Retinal pigment epithelial cell (primary cell): ENCODE measurements around the gene EPC1.

Source experiments
- DNase-seq: peaks from one replicate; pipeline ENCODE4 v3.0.0-alpha.2; 2010; ENCODE audit warnings: low read depth
- H3K4me3 ChIP-seq: 2 replicates; pipeline ENCODE4 v1.5.1; 2011; ENCODE audit warnings: mild to moderate bottlenecking, low read length, control low read depth, moderate library complexity
- TF ChIP-seq, protein P1 (sequence below): conservative IDR thresholded peaks from 2 replicates; pipeline ENCODE4 v1.5.1; 2011; ENCODE audit warnings: low read depth, low read length, control low read depth, inconsistent platforms

EPC1 gene

DNA sequence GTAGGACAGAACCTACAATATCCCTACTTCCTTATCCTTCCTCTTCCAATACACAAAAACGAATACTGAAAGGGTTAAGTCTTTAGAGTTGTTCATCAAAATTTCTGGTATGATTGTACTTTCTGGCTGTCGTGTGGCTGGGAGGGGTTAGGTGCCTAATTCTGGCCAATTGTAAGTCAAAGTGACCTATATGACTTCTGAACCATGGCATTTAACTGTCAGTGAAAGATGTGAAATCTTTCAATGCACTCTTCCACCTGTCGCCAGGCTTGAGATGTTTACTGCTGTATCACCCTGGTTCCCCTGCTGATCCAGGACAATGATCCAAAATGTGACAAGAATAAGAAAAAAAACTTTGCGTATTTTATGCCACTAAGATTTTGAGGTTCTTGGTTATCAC, 20.8 kb downstream of the EPC1 start:
- H3K4me3 ChIP-seq, result no peak overlapping the region
- TF ChIP-seq, protein P1, sequence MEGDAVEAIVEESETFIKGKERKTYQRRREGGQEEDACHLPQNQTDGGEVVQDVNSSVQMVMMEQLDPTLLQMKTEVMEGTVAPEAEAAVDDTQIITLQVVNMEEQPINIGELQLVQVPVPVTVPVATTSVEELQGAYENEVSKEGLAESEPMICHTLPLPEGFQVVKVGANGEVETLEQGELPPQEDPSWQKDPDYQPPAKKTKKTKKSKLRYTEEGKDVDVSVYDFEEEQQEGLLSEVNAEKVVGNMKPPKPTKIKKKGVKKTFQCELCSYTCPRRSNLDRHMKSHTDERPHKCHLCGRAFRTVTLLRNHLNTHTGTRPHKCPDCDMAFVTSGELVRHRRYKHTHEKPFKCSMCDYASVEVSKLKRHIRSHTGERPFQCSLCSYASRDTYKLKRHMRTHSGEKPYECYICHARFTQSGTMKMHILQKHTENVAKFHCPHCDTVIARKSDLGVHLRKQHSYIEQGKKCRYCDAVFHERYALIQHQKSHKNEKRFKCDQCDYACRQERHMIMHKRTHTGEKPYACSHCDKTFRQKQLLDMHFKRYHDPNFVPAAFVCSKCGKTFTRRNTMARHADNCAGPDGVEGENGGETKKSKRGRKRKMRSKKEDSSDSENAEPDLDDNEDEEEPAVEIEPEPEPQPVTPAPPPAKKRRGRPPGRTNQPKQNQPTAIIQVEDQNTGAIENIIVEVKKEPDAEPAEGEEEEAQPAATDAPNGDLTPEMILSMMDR, result no peak
- no peak for DNase-seq

DNA sequence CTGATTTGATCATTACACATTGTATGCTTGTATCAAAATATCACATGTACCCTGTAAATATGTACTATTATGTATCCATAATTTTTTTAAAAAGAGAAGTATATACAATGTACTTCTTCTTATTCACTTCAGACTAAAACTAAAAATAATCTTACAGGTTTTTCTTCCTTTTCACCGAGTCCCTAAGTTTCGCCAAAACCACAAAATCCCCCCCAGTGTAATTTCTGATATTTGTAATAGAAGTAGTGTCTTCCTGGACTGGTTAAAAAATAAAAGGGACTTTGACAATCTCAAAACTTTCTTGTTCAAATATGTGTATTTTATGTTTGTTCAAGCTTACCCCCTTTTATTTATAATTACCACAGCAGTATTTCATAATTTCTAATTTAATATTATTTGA, 23.9 kb downstream of the EPC1 start:
- H3K4me3 ChIP-seq, result no peak overlapping the region
- no peak for DNase-seq
- TF ChIP-seq, protein P1, result no peak

DNA sequence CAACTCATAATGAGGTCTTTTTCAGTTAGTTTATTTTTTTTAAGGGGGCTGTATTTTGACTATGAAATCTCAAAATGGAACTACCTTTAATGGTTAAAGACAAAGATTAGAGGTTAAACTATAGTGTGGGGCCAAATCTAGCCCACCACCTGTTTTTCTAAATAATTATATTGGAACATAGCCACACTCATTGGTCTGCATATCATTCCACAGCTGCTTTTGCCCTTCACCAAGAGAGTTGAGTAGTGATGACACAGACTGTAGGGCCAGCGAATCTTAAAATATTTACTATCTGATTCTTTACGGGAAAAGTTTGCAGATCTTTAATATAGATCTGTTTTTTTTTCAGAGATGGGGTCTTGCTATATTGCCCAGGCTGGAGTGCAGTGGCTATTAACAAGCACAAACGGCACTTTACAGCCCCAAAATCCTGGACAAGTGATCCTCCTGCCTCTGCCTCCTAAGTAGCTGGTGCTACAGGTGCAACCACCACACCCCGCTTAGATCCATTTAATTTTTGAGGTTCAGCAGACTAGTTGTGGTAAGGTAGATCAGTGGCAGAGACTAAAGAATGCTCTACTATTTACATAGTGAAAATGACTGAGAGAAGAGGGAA, 25.8 kb downstream of the EPC1 start:
- no peak overlapping the region for H3K4me3 ChIP-seq
- TF ChIP-seq, protein P1, result no peak
- no peak for DNase-seq

DNA sequence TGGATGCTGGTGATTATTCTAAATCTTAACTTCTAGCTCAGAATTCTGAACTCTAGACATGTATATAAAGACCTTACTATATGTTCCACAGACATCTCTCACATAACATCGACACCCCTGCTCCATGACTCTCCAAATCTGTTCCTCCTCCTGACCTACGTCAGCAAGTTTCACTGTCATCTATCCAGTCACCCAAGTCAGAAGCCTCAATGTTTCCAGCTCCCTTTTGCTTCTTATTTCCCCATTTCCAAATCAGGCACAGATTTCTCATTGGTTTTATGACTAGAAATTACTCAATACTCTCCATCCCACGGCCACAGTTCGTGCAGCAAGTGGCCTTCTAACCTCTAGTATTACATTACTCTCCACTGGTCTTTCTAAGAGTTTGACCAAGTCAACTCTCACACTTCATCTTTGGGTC, 28.5 kb downstream of the EPC1 start:
- no peak for DNase-seq
- TF ChIP-seq, protein P1, result no peak
- no peak overlapping the region for H3K4me3 ChIP-seq

DNA sequence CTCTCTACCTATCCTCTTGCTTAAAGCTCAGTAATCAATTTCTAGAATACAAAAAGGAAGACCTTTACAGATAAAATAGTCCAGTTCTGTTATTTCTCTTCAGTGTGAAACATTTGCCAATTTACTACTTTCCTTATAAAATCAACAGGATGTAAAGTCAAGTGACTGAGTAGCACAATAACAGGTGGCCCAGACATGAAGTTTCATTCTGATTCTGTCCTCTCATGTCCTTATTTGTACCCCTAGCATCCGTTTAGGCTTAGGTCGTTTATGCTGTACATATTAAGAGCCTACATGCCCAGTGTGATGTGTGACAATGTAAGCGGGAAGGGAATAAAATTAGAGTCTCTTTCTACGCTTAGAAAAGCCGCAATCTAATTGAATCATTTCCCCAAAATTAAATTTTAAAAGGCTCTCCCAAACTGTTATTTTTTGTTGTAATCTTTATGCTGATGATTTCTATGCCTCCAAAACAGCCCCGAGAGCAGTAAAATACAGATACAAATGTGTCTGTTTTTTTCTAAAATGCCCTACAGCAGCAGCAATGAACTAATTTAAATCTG, 29.1 kb downstream of the EPC1 start:
- H3K4me3 ChIP-seq, result no peak overlapping the region
- no peak for DNase-seq
- TF ChIP-seq, protein P1, result no peak

DNA sequence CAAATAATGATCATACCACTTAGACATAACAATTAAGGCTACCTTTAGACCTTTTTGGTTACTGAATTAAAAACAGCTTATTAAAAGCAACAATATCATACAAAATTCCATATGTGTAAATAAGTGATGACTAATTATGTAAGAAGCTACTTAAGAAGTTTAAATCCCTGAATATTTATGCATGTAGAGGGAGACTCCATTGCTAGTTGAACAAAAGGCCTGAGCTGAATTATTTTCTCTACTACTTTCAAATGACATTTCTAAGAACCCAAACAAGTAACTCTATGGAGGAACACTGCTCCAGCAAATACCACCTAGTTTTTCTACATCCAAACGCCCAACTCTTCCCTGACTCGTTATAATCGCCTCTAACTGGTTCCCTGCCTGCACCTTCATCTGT, 31.5 kb downstream of the EPC1 start:
- no peak overlapping the region for H3K4me3 ChIP-seq
- TF ChIP-seq, protein P1, result no peak
- no peak for DNase-seq

DNA sequence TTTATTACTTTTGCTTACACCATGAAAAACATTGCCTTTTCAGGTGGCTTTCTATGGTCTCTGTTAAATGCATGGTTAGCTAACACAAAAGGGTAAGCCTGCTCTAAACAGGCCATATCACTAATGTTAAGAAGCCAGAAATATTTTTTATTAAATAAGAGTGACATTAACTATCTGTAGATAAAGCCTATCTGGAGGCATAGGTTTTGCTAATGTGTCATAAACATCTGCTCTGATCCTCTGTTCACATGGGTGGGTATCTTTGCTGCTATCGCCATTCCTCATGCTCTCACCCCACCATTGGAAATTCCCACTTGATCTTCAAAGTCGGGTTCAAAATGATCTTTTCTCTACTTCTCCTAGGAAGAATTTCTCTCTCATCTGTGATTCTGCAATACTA, 32.4 kb downstream of the EPC1 start:
- H3K4me3 ChIP-seq, result no peak overlapping the region
- TF ChIP-seq, protein P1, result no peak
- DNase-seq, result no peak
